ENCODE results near the gene CSPG4.

- TF ChIP-seq POLR2A (IDR thresholded peaks at IDR 0.05): no peak
- TF ChIP-seq, protein P1, sequence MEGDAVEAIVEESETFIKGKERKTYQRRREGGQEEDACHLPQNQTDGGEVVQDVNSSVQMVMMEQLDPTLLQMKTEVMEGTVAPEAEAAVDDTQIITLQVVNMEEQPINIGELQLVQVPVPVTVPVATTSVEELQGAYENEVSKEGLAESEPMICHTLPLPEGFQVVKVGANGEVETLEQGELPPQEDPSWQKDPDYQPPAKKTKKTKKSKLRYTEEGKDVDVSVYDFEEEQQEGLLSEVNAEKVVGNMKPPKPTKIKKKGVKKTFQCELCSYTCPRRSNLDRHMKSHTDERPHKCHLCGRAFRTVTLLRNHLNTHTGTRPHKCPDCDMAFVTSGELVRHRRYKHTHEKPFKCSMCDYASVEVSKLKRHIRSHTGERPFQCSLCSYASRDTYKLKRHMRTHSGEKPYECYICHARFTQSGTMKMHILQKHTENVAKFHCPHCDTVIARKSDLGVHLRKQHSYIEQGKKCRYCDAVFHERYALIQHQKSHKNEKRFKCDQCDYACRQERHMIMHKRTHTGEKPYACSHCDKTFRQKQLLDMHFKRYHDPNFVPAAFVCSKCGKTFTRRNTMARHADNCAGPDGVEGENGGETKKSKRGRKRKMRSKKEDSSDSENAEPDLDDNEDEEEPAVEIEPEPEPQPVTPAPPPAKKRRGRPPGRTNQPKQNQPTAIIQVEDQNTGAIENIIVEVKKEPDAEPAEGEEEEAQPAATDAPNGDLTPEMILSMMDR (IDR thresholded peaks at IDR 0.05): no peak
- no peak for TF ChIP-seq POLR2AphosphoS5 (IDR thresholded peaks at IDR 0.05)
Measured at GRCh38 chr15:75680007-75680789, 32.5 kb downstream of the CSPG4 start.

All from breast epithelium (tissue), 3 donors.